ENCODE measurements around the gene NUAK1. TPM values are rescaled to one million over a fixed set of nuclear protein-coding genes. Genes with fewer than 3 reads are reported as not detected.

The NUAK1 gene
- total and polyA plus RNA-seq, 2 experiments from 2014 or later, result 5.4 to 16.9 TPM

DNA sequence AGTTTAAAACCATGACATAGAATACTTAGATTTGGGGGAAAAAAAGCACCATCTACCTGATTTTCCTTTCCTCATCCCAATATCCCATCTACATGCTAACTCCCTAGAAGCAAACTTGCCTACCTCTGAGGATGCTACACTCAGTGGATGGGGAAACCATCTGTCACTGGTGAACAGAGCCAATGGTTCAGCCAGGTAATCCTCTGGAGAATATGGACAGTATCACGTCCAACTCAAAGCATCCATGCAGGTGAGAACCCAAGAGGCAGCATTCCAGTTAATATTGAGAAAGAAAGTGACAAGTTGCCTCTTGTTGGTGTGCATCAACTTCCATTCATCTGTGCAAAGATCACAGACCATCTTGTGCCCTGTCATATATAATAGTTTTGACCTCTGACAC lies 73.2 kb downstream of the NUAK1 start:
- Histone ChIP-seq H3K9me2 (ENCODE audit: insufficient read depth) (peaks cover 4% of the 10 kb centered on the region; the same call in 1 of the 2 replicates), H3K4me3 (no peak overlapping the region), H3K4me1 (ENCODE audit: insufficient read depth) (peaks cover 20% of the 10 kb centered on the region), H3K79me2 (replicated peaks; ENCODE audit: insufficient read depth) (no peaks in the 10 kb centered on the region), H3F3A (replicated peaks; ENCODE audit: low read depth) (no peaks in the 10 kb centered on the region), H2AFZ (no peak overlapping the region), H3K27ac (ENCODE audit: low read depth) (no peak overlapping the region), H3K36me3 (ENCODE audit: insufficient read depth) (peaks cover 3% of the 10 kb centered on the region; the same call in 1 of the 2 replicates), H4K20me1 (replicated peaks; ENCODE audit: insufficient read depth) (no peaks in the 10 kb centered on the region), H3K4me2 (no peak overlapping the region), H3K27me3 (ENCODE audit: insufficient read depth) (no peaks in the 10 kb centered on the region)
- no peak overlapping the region for H3K4me3 Mint-ChIP-seq
- ATAC-seq (no peak), DNase-seq (ENCODE audit: low spot score) (no peak)
- peaks cover 19% of the 10 kb centered on the region for H3K4me1 Mint-ChIP-seq
- H3K27ac Mint-ChIP-seq, result no peak overlapping the region
- no peaks in the 10 kb centered on the region for H3K9me3 Mint-ChIP-seq
- no peaks in the 10 kb centered on the region for H3K27me3 Mint-ChIP-seq (ENCODE audit: insufficient read depth, low read depth, poor library complexity)
- TF ChIP-seq EZH2 (IDR thresholded peaks at IDR 0.05; ENCODE audit: low read depth, unreplicated experiment) (no peak), EZH2phosphoT487 (IDR thresholded peaks at IDR 0.05; ENCODE audit: unreplicated experiment) (no peak), JUNB (IDR thresholded peaks at IDR 0.05; ENCODE audit: unreplicated experiment) (no peak), ZNF114 (CRISPR knock-in tag; IDR thresholded peaks at IDR 0.05) (no peak)
- TF ChIP-seq, protein P1, sequence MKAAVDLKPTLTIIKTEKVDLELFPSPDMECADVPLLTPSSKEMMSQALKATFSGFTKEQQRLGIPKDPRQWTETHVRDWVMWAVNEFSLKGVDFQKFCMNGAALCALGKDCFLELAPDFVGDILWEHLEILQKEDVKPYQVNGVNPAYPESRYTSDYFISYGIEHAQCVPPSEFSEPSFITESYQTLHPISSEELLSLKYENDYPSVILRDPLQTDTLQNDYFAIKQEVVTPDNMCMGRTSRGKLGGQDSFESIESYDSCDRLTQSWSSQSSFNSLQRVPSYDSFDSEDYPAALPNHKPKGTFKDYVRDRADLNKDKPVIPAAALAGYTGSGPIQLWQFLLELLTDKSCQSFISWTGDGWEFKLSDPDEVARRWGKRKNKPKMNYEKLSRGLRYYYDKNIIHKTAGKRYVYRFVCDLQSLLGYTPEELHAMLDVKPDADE (IDR thresholded peaks at IDR 0.05), result no peak
- TF ChIP-seq, protein P2, sequence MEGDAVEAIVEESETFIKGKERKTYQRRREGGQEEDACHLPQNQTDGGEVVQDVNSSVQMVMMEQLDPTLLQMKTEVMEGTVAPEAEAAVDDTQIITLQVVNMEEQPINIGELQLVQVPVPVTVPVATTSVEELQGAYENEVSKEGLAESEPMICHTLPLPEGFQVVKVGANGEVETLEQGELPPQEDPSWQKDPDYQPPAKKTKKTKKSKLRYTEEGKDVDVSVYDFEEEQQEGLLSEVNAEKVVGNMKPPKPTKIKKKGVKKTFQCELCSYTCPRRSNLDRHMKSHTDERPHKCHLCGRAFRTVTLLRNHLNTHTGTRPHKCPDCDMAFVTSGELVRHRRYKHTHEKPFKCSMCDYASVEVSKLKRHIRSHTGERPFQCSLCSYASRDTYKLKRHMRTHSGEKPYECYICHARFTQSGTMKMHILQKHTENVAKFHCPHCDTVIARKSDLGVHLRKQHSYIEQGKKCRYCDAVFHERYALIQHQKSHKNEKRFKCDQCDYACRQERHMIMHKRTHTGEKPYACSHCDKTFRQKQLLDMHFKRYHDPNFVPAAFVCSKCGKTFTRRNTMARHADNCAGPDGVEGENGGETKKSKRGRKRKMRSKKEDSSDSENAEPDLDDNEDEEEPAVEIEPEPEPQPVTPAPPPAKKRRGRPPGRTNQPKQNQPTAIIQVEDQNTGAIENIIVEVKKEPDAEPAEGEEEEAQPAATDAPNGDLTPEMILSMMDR (conservative IDR thresholded peaks at IDR 0.05; ENCODE audit: low read depth in 2 of 2), result no peak
- TF ChIP-seq, protein P3, sequence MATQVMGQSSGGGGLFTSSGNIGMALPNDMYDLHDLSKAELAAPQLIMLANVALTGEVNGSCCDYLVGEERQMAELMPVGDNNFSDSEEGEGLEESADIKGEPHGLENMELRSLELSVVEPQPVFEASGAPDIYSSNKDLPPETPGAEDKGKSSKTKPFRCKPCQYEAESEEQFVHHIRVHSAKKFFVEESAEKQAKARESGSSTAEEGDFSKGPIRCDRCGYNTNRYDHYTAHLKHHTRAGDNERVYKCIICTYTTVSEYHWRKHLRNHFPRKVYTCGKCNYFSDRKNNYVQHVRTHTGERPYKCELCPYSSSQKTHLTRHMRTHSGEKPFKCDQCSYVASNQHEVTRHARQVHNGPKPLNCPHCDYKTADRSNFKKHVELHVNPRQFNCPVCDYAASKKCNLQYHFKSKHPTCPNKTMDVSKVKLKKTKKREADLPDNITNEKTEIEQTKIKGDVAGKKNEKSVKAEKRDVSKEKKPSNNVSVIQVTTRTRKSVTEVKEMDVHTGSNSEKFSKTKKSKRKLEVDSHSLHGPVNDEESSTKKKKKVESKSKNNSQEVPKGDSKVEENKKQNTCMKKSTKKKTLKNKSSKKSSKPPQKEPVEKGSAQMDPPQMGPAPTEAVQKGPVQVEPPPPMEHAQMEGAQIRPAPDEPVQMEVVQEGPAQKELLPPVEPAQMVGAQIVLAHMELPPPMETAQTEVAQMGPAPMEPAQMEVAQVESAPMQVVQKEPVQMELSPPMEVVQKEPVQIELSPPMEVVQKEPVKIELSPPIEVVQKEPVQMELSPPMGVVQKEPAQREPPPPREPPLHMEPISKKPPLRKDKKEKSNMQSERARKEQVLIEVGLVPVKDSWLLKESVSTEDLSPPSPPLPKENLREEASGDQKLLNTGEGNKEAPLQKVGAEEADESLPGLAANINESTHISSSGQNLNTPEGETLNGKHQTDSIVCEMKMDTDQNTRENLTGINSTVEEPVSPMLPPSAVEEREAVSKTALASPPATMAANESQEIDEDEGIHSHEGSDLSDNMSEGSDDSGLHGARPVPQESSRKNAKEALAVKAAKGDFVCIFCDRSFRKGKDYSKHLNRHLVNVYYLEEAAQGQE (IDR thresholded peaks at IDR 0.05; ENCODE audit: unreplicated experiment), result no peak
- peaks cover 31% of the 10 kb centered on the region for H3K36me3 Mint-ChIP-seq (ENCODE audit: low read depth)

DNA sequence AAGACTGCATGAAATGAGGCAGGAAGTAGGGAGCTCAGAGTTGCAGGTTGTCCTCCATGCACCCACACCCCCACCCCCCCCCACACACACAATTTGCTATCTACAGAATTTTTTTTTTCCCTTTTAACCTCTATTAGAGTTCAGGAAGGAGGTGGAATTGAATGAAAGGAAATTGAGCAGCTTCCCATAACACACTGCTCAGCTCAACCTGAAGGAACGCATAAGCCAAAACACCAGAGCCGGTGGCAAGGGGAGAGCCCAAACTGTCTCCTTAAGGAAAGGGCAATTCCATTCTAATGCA lies 74.1 kb downstream of the NUAK1 start:
- peaks cover 19% of the 10 kb centered on the region for H3K4me1 Mint-ChIP-seq
- no peaks in the 10 kb centered on the region for H4K20me1 ChIP-seq (replicated peaks; ENCODE audit: insufficient read depth)
- H2AFZ ChIP-seq, result no peak overlapping the region
- ATAC-seq (no peak), DNase-seq (ENCODE audit: low spot score) (no peak)
- no peak overlapping the region for H3K27ac Mint-ChIP-seq
- H3K9me3 Mint-ChIP-seq, result no peaks in the 10 kb centered on the region
- peaks cover 3% of the 10 kb centered on the region; the same call in 1 of the 2 replicates for H3K36me3 ChIP-seq (ENCODE audit: insufficient read depth)
- peaks cover 20% of the 10 kb centered on the region for H3K4me1 ChIP-seq (ENCODE audit: insufficient read depth)
- peaks cover 5% of the 10 kb centered on the region; the same call in 1 of the 2 replicates for H3K9me2 ChIP-seq (ENCODE audit: insufficient read depth)
- H3K27me3 ChIP-seq (ENCODE audit: insufficient read depth), result no peaks in the 10 kb centered on the region
- H3K79me2 ChIP-seq (replicated peaks; ENCODE audit: insufficient read depth), result no peaks in the 10 kb centered on the region
- no peaks in the 10 kb centered on the region for H3F3A ChIP-seq (replicated peaks; ENCODE audit: low read depth)
- no peak overlapping the region for H3K4me2 ChIP-seq
- peaks cover 23% of the 10 kb centered on the region for H3K36me3 Mint-ChIP-seq (ENCODE audit: low read depth)
- no peak overlapping the region for H3K4me3 Mint-ChIP-seq
- no peaks in the 10 kb centered on the region for H3K27me3 Mint-ChIP-seq (ENCODE audit: insufficient read depth, low read depth, poor library complexity)
- no peak overlapping the region for H3K4me3 ChIP-seq
- H3K27ac ChIP-seq (ENCODE audit: low read depth), result no peak overlapping the region
- TF ChIP-seq, protein P3 (IDR thresholded peaks at IDR 0.05; ENCODE audit: unreplicated experiment), result no peak
- TF ChIP-seq JUNB (IDR thresholded peaks at IDR 0.05; ENCODE audit: unreplicated experiment) (no peak), POLR2AphosphoS5 (IDR thresholded peaks at IDR 0.05; ENCODE audit: low read depth) (no peak), ZNF114 (CRISPR knock-in tag; IDR thresholded peaks at IDR 0.05) (no peak), CREB1 (CRISPR knock-in tag; IDR thresholded peaks at IDR 0.05; ENCODE audit: low read depth) (no peak)

Measured in GM23338 (cell line).